IPS-NIHi7 (cell line): ENCODE measurements around the gene SCN8A.
"Not testable (repeated sequence)": the region's sequence is repeated elsewhere in the genome, so short reads cannot be mapped to it uniquely, and the experiment has no call there.

ENCODE experiments used
- DNase-seq: peaks from one replicate; pipeline ENCODE4 v3.0.0; 2012; ENCODE audit warnings: mixed read lengths; ENCODE audit errors: extremely low spot score

The SCN8A gene

DNA sequence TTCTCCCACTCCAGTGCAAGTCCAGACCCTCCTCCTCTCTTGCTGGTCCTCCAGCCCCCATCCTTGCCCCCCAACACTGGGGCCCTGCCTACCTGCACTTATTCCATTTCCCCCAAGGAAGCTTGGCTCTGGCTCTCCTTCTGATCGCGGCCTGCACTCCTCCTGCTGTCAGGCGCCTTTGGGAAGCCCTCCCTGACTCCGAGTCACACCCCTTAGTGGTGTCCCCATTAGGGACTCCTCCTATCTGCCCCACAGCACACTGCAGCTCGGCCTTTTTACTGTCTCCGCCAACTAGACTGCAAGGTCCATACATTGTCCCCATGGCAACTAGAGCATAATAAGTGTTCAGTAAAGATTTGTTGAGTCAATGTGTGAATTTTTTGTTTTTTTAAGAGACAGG is 224.5 kb downstream of the SCN8A start:
- DNase-seq, result peak; percentile 56

DNA sequence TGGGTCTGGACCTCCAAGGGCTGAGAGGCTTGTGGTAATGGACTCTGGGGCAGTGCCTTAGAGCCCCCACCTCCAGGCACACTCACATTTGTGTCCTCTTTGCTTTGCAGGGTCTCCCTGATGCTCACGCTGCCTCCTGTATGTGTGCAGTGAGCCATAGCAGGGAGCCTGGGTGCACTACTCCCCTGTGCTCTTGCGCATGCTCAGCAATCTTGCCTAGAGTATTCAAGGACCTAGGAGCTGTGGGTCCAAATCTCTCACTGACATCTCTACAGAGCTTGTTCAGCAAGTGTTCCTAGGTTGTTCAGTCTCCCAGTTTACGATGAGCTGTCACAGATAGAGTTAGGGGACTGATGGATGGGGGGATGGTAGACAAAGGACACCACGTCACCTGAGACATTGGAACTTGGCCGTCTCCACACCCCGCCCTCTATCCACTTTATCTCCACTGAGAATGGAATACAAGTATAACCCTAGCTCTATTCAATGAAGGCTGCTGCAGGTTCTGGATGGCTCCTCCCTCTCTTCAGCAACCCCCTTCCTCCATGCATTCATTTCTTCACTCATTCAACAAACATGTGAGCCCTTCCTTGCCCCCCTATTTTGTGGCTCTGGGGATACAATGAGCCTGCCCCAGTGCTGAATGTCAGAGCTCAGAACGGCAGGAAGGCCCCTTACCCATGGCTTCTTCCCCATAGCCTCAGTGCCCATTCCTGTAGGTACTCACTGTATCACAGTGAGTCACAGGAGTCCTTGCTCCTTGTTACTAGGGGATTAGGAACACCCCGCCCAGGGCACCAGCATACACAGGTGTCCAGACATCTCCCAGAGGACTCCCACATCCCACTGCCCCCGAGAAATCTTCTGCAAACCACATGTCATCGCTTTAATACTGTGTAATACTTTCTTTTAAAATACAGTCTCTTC is 226.3 kb downstream of the SCN8A start:
- DNase-seq, result no peak

DNA sequence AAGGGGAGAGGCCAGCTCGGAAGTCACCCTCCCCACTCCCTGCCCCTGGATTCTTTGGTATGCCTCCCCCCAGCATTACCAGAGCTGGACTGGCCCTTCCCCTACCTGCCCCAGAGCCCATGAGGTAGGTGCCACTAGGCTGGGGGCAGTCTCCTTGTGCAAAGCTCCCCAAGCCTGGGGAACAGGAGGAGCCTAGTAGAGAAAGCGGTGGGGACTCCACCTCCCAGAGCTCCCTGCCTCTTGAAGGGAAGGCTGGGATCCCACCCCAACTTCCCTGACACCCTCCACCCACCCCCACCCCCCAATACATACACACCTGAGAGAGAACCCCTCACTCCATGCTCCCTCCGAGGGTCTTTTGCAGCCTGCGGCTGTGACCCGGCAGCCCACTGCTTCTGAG is 227.1 kb downstream of the SCN8A start:
- no peak for DNase-seq

DNA sequence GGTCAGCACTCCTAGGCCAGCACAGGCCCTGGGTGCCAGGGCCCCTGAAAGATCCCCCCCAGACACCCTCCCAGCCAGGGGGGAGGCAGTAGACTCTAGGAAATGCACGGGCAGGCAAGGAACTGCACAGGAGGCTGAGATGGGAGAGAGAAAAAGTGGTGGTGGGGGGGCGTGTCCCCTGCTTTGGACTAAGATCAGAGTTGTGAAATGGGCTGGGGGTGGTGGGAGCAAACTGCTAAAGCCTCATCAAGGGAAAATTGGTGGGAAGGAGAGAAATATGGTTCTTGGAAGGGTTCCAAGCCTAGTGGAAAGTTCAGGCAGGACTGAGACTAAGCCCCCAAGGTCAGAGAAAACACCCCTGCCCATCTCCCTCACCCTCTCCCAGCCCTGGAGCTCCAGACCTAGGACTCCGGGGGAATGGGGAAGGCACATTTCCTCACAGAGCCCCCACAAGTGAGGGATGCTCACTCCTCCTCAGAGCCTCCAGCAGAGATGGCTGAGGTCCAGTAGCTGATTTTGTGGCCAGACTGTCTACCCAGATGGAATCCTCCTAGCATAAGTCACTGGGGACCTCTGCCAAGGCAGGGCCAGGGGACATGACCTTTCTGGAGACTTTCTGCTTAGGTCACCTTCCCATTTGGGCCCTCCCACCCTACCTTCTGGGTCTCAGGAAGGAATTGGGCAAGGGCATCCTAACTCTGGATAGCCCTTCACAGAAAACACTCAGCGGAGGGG is 227.7 kb downstream of the SCN8A start:
- DNase-seq, result no peak

DNA sequence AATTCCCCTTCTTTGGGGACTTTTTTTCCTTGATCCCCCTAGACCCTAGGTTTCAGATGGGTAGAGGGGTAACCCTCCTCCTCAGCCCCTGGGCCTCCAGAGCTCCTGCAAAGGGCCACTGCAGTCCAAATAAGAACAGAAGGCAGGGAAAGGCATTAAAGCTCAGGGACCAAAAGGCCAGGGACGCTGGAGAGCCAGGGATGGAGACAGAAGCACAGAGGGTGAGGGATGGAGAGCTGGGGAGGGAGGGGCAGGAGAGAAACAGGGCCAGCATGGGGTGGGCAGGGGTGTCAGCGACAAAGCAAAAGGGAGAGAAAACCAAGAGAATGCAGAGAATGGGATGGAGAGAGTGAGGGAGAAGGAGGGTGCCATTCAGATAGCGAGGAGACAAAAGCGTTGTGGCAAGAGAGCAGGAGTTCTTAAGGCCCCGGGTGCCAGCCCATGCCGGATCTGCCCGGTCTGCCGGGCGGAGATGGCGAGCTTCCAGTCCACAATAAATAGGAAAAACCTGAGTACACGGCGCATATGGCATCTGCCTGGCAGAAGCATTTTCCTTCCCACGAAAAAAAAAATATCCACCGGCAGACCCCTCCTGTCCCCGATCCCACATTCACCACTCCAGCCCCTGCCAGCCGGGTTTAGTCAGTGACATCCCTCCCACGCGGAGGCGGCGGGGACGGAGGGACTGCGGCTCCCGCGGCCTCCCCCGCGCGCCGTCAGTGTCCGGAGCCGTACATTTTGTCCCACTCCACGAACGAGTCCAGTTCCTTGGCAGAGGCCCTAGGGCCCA is 228.9 kb downstream of the SCN8A start:
- no peak for DNase-seq

DNA sequence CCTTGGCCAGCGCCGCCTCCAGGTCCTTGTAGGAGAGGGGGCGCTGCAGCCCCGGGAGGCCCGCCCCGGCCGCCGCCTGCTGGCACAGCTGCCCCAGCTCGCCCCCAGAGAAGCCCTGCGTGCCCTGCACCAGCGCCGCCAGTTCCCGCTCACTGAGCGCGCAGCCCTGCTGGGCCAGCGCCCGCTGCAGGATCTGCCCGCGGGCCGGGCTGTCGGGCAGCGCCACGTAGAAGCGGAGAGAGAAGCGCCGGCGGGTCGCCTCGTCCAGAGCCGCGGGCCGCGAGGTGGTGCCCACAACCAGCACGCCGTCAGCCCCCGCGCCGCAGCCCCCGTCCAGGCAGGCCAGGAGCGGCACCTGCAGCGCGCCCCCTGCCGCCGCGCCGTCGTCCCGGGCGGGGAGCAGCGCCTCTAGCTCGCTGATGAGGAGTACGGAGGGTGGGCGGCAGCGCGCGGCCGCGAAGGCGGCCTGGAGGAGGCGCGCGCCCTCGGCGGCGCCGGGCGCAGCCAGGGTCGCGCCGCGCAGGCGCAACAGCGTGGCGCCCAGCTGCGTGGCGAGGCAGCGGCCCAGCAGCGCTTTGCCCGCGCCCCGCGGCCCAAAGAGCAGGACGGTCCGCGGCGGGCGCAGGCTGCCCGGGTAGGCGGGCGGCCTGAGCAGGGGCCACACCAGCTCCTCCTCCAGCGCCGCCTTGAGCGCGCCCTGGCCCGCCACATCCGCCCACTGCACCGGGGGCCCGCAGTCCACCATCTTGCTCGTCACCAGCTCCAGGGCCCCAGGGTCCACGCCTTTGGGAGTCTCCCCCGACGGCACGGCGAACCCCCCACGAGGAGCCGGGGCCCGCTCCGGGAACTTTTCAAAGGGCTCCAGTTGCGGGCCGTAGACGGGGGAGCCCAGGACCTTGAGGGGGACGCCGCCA is 229.8 kb downstream of the SCN8A start:
- peak; percentile 92 for DNase-seq

DNA sequence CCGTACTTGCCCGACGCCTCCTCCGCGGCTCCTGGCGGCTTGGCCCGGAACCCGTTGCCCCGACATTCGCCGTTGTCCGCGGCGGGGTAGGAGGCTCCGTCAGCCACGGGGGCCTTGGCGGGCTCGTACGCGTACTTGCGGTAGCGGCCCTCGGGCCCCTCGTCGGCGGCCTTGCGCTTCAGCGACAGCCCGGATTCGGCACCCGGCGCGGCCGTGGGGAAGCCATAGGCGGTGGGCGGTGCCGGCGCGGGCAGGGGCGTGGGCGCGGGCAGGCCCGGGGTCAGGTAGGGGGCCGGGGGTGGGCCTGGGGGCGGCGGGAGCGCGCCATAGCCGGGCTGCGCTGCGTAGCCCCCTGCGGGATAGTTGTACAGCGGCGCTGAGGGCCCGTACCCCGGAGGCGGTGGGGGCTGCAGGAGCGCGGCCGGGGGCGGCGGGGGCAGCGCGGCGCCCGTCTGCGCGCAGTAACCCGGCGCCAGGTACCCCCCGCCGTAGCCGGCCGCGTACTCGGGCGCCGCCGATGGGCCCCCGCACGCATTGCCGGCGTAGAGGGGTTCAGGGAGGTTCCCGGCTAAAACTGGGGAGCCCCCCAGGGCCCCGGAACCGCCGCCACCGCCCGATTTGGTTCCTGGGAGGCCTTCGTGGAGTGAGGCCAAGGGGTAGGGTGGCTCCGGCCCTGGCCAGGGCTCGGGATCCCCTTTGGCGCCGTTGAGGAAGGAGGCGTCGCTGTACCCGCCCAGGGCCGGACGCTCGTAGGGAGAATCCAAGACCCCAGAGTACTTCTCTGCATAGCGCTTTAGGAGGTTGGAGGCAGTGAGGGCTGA is 230.6 kb downstream of the SCN8A start:
- no peak for DNase-seq

DNA sequence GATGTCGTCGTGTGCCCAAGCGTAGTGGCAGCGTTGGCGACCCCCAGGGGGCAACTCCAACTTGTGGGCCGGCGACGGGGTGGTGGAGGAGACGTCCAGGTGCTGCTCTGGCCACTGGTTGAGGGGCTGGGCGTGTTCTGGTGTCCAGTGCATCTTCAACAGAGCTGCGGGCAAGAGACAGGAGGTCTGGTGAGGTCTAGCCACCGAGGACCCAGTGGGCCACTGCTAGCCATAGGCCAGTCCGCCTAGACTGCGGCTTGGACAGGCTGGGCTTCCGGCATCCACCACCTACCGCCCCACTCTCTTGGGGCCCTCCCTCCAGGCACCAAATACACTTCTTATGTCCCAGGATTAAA is 231.2 kb downstream of the SCN8A start:
- no peak for DNase-seq

DNA sequence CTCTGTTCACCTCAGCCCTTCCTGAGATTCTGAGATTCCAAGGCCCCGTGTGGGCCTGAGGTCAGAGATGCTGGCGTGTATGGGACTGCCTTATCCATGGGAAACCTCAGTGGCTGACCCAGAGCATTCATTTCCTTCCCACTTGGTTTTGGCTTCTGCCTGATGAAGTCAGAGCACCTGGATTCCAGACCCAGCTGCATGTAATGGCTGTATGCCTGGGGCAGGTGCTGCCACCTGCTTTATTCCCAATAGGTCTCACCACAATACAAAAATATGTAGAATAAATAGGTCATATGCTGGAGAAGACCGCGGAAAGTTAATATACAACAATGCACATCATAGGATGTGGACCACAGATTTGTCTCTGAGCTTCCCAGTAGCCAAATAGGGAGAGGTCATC is 231.9 kb downstream of the SCN8A start:
- DNase-seq, result no peak

DNA sequence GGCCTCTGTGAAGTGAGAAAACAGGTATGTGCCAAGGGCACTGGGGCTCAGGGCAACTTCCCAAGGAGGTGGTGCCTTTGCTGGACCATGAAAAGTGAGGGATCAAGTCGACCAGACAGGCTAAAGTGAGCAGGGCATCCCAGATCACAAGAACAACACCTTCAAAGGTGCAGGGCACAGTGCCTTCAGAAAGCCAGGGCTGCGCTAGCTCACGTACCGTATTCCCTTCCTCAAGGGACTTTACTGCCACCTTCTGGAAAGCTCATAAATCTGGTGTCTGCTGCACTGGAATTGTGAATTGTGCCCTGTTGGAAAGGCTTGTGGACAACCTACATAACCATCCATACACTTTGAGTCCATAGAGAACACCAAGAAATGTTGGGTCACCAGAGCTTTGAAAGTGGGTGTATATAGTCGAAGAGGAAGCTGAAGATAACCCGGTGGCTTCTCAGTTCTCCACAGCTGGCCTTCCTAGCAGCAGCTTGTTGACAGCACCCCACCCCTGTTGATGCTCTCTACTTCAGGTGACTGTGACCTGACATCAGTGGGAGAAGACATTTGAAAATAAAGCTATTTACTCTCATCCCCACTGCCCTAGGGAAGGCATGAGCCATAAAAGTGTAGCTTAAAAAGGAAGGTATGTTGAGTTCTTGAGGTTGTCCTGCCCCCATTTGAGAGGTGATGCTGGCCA is 233.0 kb downstream of the SCN8A start:
- DNase-seq, result peak; percentile 56

DNA sequence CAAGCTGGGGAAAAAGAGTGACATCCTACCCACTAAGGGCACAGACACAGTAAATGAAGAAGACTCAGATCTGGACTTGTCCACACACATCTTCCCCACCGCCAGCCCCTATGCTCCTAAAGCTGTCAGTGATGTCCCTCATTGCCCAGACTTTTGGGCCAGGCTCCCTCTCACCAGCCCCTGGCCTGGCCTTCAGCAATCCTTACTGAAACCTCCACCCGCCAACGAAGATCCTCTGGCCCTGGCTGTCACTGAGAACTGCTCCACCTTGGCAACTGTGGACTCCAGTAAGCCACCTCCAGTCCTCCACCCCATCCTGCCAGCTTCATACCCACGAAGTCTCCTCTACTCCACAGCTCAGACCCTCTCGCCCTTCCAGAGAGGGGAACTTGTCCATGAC is 234.2 kb downstream of the SCN8A start:
- no peak for DNase-seq

DNA sequence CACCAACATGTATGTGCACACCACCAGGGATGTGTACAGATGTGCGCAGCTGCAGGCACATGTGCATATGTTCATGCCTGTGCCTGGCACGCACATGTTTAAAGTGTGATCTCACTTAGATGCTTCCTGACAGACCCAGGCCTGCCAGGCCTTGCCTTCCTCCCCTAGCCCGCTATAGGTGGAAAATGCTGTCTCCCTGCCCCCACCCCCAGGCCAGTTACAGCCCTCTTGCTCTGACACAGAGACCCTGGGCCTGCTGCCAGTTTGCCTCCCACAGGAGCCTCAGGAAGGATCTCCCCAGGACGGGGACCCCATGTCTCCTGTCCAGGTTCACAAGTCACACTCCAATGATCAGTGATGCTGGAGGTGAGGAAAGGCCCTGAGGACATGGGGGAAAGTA is 235.8 kb downstream of the SCN8A start:
- DNase-seq, result no peak

DNA sequence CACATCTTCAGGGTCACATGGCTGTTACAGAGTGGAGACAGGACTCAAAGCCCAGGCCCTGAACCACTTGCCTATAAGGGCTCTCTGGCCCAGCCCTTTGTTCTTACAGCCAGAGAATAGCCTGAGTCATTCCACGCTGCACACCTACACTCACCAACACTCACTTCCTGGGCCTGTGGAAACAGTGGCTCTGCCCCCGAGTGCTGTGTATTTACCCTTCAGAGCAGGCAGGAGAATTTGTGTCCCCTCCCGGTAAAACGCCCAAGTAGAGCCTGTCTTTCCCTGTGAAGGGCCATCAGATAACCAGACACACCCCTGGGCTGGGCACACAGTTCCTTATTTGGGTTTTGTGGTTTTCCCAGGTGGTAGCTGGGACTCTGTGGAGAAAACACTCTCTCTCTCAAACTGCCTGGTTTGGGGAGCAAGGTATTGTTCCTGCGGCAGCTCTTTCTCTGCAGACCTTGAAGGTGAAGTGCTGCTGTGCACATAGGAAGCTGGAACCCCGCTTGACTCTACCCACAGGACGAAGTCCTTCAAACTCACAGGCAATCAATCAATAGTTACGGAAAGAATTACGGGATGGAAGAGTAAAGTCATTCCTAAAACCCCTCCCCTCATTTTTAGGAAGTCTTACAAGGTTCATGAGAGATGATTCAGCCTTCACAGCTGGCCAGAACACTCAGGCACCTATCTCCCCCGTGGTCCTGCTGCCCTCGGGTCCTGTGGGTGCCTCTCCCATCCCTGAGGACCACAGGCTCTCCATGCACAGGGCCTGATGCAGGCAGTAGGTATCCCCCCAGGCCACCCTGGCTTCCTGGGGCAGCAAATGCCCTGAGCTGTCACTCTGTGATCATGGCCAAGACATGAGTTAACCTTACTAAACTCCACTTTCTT is 237.1 kb downstream of the SCN8A start:
- DNase-seq, result no peak

DNA sequence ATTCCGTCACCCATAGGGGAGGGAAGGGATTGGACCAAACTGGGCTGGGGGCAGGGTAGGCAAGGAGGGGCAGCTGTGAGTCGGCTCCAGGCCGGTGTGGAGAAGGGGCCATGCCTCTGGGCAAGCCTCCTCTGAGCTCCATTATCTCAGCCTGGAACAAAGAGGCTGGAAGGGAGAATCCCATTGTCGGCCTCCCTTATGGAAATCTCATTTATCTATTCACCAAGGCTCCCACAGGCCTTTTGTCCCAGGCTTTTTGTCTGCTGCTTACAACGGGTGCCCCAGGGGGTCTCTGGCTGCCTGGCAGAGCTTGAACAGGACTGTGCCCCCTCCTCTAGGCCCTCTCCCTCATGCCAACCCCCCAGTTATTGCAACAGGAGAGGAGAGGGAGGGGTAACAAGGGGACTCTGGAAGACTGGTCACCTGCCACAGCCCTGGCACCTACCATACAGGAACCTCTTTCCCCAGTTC is 238.0 kb downstream of the SCN8A start:
- DNase-seq, result peak; percentile 49

DNA sequence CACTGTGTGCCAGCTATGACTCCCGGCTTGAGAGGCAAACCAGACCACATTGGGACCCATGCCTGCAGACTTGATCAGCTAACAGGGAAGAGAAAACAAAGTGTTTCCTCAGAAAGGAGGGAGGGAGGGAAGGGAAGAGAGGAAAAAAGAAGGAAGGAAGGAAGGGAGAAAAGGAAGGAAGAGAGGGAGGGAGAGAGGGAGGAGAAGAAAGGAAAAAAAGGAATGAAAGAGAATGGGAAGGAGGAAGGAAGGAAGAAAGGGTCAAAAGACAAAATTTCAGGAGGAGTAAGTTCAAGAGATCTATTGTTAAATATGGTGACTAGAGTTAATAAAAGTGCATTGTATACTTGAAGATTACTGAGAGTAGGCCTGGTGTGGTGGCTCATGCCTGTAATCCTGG is 238.6 kb downstream of the SCN8A start:
- DNase-seq, result no peak

DNA sequence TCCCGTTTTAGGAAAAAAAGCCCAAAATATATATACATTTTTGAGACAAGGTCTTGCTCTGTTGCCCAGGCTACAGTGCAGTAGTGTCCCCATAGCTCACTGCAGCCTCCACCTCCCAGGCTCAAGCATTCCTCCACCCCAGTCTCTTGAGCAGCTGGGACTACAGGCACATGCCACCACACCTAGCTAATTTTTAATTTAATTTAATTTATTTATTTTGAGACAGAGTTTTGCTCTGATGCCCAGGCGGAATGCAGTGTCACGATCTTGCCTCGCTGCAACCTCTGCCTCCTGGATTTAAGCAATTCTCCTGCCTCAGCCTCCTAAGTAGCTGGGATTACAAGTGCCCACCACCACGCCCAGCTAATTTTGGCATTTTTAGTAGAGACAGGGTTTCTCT is 240.8 kb downstream of the SCN8A start:
- DNase-seq, result not testable (repeated sequence)

DNA sequence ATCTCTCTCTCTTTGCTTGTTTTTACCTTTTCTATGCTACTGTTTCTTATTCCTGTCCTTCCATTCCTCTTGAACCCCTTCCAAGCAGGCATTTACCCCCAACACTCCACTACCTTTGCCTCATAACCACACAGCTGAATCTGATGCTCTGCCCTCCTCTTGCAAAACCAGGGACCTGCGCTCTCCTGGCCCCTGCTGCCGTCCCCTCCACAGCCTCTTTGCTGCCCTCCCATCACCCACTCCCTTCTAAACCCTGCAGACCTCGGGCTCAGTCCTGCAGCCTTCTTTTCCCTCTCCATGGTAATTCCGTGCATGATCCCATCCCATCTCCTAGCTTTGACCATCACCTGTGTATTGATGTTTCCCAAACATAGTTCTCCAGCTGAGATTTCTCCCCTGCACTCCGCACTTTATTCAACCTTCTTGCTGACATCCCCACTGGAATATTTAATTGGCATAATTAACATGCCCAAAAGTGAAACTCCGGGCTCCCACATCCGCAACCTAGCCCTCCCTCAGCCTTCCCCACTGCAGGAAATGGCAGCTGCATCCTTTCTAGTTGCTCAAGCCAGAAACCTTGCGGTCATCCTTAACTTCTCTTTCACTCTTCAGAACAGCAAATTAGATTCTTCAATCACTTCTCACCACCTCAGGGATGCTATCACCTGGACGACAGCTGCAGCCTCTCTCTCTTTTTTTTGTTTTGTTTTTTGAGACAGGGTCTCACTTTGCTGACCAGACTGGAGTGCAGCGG is 241.5 kb downstream of the SCN8A start:
- DNase-seq, result no peak
